SK-N-SH (cell line): ENCODE data around the gene ZNF684. TPM values are rescaled to one million over a fixed set of nuclear protein-coding genes. Genes with fewer than 3 reads are reported as not detected.

Experiments used
- CTCF ChIA-PET: fragments of 300-600, 350-600 bp; formaldehyde crosslinking; extraction: SDS; loops from one replicate; lab custom pipeline; 2021; lab: Yijun Ruan, JAX
- POLR2A ChIA-PET: fragments of 350-600 bp; sonication (Branson Sonifier 250); formaldehyde crosslinking; extraction: SDS; loops from one replicate; lab custom pipeline; 2020; ENCODE audit warnings: antibody characterized with exemption, inconsistent platforms; lab: Yijun Ruan, JAX
- DNase-seq: peaks from one replicate; pipeline ENCODE4 v3.0.0; 2012
- H2AFZ ChIP-seq: fragments of 200-600 bp; sonication (generic); 2 replicates; pipeline ENCODE4 v1.8.1; 2016; ENCODE audit warnings: antibody characterized with exemption, mild to moderate bottlenecking, low read depth
- H3F3A ChIP-seq: fragments of 200-600 bp; sonication (generic); replicated peaks from 2 replicates; pipeline ENCODE3; 2016; ENCODE audit warnings: antibody characterized with exemption, mild to moderate bottlenecking; ENCODE audit not compliant: insufficient read depth
- H3K27ac ChIP-seq, 2 experiments: fragments of 200-500 bp in 1 of 2; fragments of 200-600 bp in 1 of 2; sonication (Bioruptor generic) in 1 of 2; sonication (generic), shearing (Covaris generic) in 1 of 2; 2 replicates each; pipeline versions ENCODE4 v1.5.1 to v1.6.1; 2014 to 2016; ENCODE audit warnings: low read depth in 2 of 2, inconsistent platforms in 1 of 2, low read length in 1 of 2, mild to moderate bottlenecking in 1 of 2, mixed read lengths in 1 of 2
- H3K27me3 ChIP-seq: fragments of 200-600 bp; sonication (generic), shearing (Covaris generic); 2 replicates; pipeline ENCODE4 v1.6.1; 2016; ENCODE audit warnings: mixed run types; ENCODE audit not compliant: insufficient read depth
- H3K36me3 ChIP-seq, 2 experiments: fragments of 200-500 bp in 1 of 2; fragments of 200-600 bp in 1 of 2; sonication (Bioruptor generic) in 1 of 2; sonication (generic) in 1 of 2; replicated peaks in 1 of 2; 2 replicates each; pipeline versions ENCODE3 to v1.5.1; 2014 to 2016; ENCODE audit warnings: low read length in 1 of 2, mild to moderate bottlenecking in 1 of 2; ENCODE audit not compliant: insufficient read depth in 2 of 2, control insufficient read depth in 1 of 2
- H3K4me1 ChIP-seq, 2 experiments: fragments of 200-500 bp in 1 of 2; fragments of 200-600 bp in 1 of 2; sonication (Bioruptor generic) in 1 of 2; sonication (generic), shearing (Covaris generic) in 1 of 2; 2 replicates each; pipeline versions ENCODE4 v1.5.1 to v1.6.1; 2014 to 2016; ENCODE audit warnings: low read depth in 1 of 2, low read length in 1 of 2, mixed run types in 1 of 2; ENCODE audit not compliant: insufficient read depth in 2 of 2, control insufficient read depth in 1 of 2
- H3K4me2 ChIP-seq: fragments of 200-600 bp; sonication (generic), shearing (Covaris generic); 2 replicates; pipeline ENCODE4 v1.6.1; 2017; ENCODE audit warnings: mixed run types
- H3K4me3 ChIP-seq, 2 experiments: fragments of 200-500 bp in 1 of 2; fragments of 200-600 bp in 1 of 2; sonication (Bioruptor generic) in 1 of 2; sonication (generic), shearing (Covaris generic) in 1 of 2; 2 replicates each; pipeline versions ENCODE4 v1.5.1 to v1.8.1; 2014 to 2016; ENCODE audit warnings: low read depth in 2 of 2, inconsistent platforms in 1 of 2, low read length in 1 of 2, mild to moderate bottlenecking in 1 of 2, mixed read lengths in 1 of 2, moderate library complexity in 1 of 2
- H3K79me2 ChIP-seq: fragments of 200-600 bp; sonication (generic); 2 replicates; pipeline ENCODE4 v1.8.1; 2017; ENCODE audit warnings: mild to moderate bottlenecking; ENCODE audit not compliant: insufficient read depth
- H3K9ac ChIP-seq: fragments of 200-600 bp; sonication (generic); 2 replicates; pipeline ENCODE4 v1.6.1; 2017; ENCODE audit warnings: mixed run types
- H3K9me2 ChIP-seq: fragments of 200-600 bp; sonication (generic); 2 replicates; pipeline ENCODE4 v1.6.1; 2017; ENCODE audit warnings: mixed run types
- H3K9me3 ChIP-seq: fragments of 200-600 bp; sonication (generic); 2 replicates; pipeline ENCODE4 v1.6.1; 2017; ENCODE audit warnings: mixed run types, mild to moderate bottlenecking, moderate library complexity
- H4K20me1 ChIP-seq: fragments of 200-600 bp; sonication (generic); 2 replicates; pipeline ENCODE4 v1.6.1; 2017; ENCODE audit warnings: mild to moderate bottlenecking, mixed run types; ENCODE audit not compliant: insufficient read depth
- CHD2 ChIP-seq: fragments of 150-350 bp; IDR thresholded peaks from 2 replicates; pipeline ENCODE4 v1.6.1; 2018; ENCODE audit warnings: low read length; ENCODE audit not compliant: partially characterized antibody
- EP300 ChIP-seq, 2 experiments: IDR thresholded peaks; 2 replicates each; pipeline versions ENCODE4 v1.4.0 to v1.6.1; 2012; ENCODE audit warnings: borderline replicate concordance in 1 of 2, low read depth in 1 of 2, low read length in 1 of 2
- FOSL2 ChIP-seq: IDR thresholded peaks from 2 replicates; pipeline ENCODE4 v1.4.0; 2012; ENCODE audit warnings: low read depth, mild to moderate bottlenecking, moderate library complexity, borderline replicate concordance
- GATA2 ChIP-seq: sonication (generic); formaldehyde crosslinking; IDR thresholded peaks from 2 replicates; pipeline ENCODE4 v1.5.0; 2020; ENCODE audit warnings: mild to moderate bottlenecking, missing genetic modification reagents
- MEF2A ChIP-seq: IDR thresholded peaks from 2 replicates; pipeline ENCODE4 v1.4.0; 2012; ENCODE audit warnings: low read depth, borderline replicate concordance
- NRF1 ChIP-seq: IDR thresholded peaks from 2 replicates; pipeline ENCODE4 v1.6.1; 2012; ENCODE audit warnings: low read depth, mild to moderate bottlenecking, low read length
- POLR2AphosphoS5 ChIP-seq: IDR thresholded peaks from 2 replicates; pipeline ENCODE4 v1.6.1; 2012; ENCODE audit warnings: low read depth, low read length
- RXRA ChIP-seq: IDR thresholded peaks from 2 replicates; pipeline ENCODE4 v1.4.0; 2012; ENCODE audit warnings: low read depth, mild to moderate bottlenecking, borderline replicate concordance
- SIN3A ChIP-seq: IDR thresholded peaks from 2 replicates; pipeline ENCODE4 v1.6.1; 2012; ENCODE audit warnings: low read depth, mild to moderate bottlenecking, low read length, moderate library complexity, borderline replicate concordance
- TCF12 ChIP-seq: IDR thresholded peaks from 2 replicates; pipeline ENCODE4 v1.4.0; 2012
- WGBS: methylation state at CpG from one replicate; pipeline ENCODE4 v1.1.6; 2017; ENCODE audit warnings: low lambda C conversion rate; 5-methylcytosine and 5-hydroxymethylcytosine counted together
- polyA plus RNA-seq, 3 experiments: library from polyadenylated mRNA; depleted of rRNA; stranded (reverse); fragments of >200 nt; gene quantifications; 2 replicates each; pipeline ENCODE4 v1.2.3, GENCODE V29; 2012
- TF ChIP-seq, protein P1 (sequence below): IDR thresholded peaks from 2 replicates; pipeline ENCODE4 v1.4.0; 2012; ENCODE audit warnings: low read depth, borderline replicate concordance
- TF ChIP-seq, protein P2 (sequence below): fragments of 150-350 bp; IDR thresholded peaks from 2 replicates; pipeline ENCODE4 v1.6.1; 2017; ENCODE audit warnings: antibody characterized with exemption, low read length, low read depth, borderline replicate concordance
- TF ChIP-seq, protein P3 (sequence below): IDR thresholded peaks from 2 replicates; pipeline ENCODE4 v1.6.1; 2012; ENCODE audit warnings: mild to moderate bottlenecking, low read depth, low read length, moderate library complexity
- TF ChIP-seq, protein P4 (sequence below): fragments of 200-600 bp; sonication (generic); IDR thresholded peaks from 2 replicates; pipeline ENCODE4 v1.6.1; 2017; ENCODE audit warnings: antibody characterized with exemption, mild to moderate bottlenecking, moderate library complexity
- TF ChIP-seq, protein P5 (sequence below): IDR thresholded peaks from 2 replicates; pipeline ENCODE4; 2012

ZNF684 gene
- polyA plus RNA-seq, 1 of the 3 experiments (the other 2 are of a cell fraction): 1.8 TPM

DNA sequence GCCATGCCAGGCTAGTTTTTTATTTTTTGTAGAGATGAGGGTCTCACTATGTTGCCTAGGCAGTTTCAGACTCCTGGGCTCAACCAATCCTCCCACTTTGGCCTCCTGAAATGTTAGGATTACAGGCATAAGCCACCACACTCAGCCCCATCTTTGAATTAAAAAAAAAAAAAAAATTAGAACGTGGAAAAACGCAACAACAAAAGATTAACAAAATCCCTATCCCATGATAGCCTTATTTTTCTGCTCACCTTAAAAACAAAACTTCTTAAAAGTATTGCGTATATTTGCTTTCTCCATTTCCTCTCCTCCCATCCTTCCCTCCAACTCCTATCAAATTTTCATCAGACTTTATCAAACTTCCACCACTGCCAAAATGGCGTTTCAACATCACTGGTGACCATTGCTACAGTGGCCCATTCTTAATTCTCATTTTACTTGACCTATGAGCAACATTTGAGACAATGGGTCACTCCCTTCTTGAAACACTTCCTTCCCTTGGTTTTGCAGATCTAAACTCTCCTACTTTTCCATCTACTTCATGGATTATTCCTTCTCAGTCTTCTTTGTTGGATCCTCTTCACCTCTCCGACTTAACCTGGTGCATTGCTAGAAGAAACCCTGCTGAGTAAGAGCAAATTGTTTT, 579 bp upstream of the ZNF684 start (continued):
- TF ChIP-seq POLR2AphosphoS5 (no peak), NRF1 (no peak), EP300 (IDR thresholded peaks at IDR 0.05; ENCODE audit: borderline replicate concordance in 1 of 2, low read depth in 1 of 2, low read length in 1 of 2) (no peak)
- TF ChIP-seq, protein P1, sequence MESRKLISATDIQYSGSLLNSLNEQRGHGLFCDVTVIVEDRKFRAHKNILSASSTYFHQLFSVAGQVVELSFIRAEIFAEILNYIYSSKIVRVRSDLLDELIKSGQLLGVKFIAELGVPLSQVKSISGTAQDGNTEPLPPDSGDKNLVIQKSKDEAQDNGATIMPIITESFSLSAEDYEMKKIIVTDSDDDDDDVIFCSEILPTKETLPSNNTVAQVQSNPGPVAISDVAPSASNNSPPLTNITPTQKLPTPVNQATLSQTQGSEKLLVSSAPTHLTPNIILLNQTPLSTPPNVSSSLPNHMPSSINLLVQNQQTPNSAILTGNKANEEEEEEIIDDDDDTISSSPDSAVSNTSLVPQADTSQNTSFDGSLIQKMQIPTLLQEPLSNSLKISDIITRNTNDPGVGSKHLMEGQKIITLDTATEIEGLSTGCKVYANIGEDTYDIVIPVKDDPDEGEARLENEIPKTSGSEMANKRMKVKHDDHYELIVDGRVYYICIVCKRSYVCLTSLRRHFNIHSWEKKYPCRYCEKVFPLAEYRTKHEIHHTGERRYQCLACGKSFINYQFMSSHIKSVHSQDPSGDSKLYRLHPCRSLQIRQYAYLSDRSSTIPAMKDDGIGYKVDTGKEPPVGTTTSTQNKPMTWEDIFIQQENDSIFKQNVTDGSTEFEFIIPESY: no peak

DNA sequence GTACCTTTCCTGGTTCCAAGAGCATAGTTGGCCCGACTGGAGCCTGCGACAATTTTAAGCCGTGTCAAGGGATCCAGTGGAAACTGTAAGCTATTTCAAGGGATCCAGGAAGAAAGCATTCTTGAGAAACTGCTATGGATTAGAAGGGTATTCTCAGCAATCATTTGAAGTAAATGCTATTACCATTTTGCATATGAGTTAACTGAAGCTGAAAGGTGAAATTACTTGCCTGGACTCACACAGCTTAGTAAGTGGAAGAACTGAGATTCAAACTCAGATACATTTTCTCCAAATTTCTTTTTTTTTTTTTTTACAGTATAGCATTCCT, 589 bp downstream of the ZNF684 start:
- Histone ChIP-seq H3K9me3 (no peaks in the 10 kb centered on the region), H3K4me1 (peaks cover 0 to 3% of the 10 kb centered on the region in 2 experiments; a peak in 2 of 4 replicates), H2AFZ (peak overlapping the region; percentile 87), H3K27me3 (no peaks in the 10 kb centered on the region)
- WGBS: 4% methylated on average over 3 of the region's 3 CpGs
- POLR2A ChIA-PET: interaction anchor here (0.5 to 1.8 kb wide), 3 partner anchors 23 to 102 kb away, joined by 3 to 13 read pairs (median 7); partner anchors contain the start of genes EXO5 and ZFP69B
- TF ChIP-seq, protein P2, sequence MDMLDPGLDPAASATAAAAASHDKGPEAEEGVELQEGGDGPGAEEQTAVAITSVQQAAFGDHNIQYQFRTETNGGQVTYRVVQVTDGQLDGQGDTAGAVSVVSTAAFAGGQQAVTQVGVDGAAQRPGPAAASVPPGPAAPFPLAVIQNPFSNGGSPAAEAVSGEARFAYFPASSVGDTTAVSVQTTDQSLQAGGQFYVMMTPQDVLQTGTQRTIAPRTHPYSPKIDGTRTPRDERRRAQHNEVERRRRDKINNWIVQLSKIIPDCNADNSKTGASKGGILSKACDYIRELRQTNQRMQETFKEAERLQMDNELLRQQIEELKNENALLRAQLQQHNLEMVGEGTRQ: no peak
- TF ChIP-seq NRF1: no peak
- TF ChIP-seq SIN3A: no peak
- TF ChIP-seq, protein P3, sequence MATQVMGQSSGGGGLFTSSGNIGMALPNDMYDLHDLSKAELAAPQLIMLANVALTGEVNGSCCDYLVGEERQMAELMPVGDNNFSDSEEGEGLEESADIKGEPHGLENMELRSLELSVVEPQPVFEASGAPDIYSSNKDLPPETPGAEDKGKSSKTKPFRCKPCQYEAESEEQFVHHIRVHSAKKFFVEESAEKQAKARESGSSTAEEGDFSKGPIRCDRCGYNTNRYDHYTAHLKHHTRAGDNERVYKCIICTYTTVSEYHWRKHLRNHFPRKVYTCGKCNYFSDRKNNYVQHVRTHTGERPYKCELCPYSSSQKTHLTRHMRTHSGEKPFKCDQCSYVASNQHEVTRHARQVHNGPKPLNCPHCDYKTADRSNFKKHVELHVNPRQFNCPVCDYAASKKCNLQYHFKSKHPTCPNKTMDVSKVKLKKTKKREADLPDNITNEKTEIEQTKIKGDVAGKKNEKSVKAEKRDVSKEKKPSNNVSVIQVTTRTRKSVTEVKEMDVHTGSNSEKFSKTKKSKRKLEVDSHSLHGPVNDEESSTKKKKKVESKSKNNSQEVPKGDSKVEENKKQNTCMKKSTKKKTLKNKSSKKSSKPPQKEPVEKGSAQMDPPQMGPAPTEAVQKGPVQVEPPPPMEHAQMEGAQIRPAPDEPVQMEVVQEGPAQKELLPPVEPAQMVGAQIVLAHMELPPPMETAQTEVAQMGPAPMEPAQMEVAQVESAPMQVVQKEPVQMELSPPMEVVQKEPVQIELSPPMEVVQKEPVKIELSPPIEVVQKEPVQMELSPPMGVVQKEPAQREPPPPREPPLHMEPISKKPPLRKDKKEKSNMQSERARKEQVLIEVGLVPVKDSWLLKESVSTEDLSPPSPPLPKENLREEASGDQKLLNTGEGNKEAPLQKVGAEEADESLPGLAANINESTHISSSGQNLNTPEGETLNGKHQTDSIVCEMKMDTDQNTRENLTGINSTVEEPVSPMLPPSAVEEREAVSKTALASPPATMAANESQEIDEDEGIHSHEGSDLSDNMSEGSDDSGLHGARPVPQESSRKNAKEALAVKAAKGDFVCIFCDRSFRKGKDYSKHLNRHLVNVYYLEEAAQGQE: no peak
- TF ChIP-seq RXRA: no peak
- TF ChIP-seq MEF2A: no peak
- no peak for TF ChIP-seq POLR2AphosphoS5
- TF ChIP-seq, protein P1: no peak
- no peak for TF ChIP-seq FOSL2
- no peak for TF ChIP-seq TCF12
- TF ChIP-seq CHD2: no peak
- TF ChIP-seq, protein P4, sequence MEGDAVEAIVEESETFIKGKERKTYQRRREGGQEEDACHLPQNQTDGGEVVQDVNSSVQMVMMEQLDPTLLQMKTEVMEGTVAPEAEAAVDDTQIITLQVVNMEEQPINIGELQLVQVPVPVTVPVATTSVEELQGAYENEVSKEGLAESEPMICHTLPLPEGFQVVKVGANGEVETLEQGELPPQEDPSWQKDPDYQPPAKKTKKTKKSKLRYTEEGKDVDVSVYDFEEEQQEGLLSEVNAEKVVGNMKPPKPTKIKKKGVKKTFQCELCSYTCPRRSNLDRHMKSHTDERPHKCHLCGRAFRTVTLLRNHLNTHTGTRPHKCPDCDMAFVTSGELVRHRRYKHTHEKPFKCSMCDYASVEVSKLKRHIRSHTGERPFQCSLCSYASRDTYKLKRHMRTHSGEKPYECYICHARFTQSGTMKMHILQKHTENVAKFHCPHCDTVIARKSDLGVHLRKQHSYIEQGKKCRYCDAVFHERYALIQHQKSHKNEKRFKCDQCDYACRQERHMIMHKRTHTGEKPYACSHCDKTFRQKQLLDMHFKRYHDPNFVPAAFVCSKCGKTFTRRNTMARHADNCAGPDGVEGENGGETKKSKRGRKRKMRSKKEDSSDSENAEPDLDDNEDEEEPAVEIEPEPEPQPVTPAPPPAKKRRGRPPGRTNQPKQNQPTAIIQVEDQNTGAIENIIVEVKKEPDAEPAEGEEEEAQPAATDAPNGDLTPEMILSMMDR: no peak
- TF ChIP-seq, protein P5, sequence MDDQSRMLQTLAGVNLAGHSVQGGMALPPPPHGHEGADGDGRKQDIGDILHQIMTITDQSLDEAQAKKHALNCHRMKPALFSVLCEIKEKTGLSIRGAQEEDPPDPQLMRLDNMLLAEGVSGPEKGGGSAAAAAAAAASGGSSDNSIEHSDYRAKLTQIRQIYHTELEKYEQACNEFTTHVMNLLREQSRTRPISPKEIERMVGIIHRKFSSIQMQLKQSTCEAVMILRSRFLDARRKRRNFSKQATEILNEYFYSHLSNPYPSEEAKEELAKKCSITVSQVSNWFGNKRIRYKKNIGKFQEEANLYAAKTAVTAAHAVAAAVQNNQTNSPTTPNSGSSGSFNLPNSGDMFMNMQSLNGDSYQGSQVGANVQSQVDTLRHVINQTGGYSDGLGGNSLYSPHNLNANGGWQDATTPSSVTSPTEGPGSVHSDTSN: no peak
- TF ChIP-seq GATA2 (CRISPR knock-in tag): no peak
- TF ChIP-seq, all 33 proteins: peak for 0
- H3K9ac ChIP-seq: peak overlapping the region; percentile 67; the same call in 1 of the 2 replicates
- peak overlapping the region; percentile 74 for H3K4me2 ChIP-seq
- CTCF ChIA-PET: interaction anchor here (0.8 to 3.2 kb wide), 22 partner anchors 10 to 421 kb away, joined by 3 to 24 read pairs (median 6); partner anchors contain the start of genes CITED4, EXO5 and ZFP69
- H3K36me3 ChIP-seq: peaks cover 0 to 5% of the 10 kb centered on the region in 2 experiments
- H3K79me2 ChIP-seq: no peaks in the 10 kb centered on the region
- H3F3A ChIP-seq: peaks cover 4% of the 10 kb centered on the region
- H4K20me1 ChIP-seq: no peaks in the 10 kb centered on the region
- no peak for DNase-seq
- H3K4me3 ChIP-seq: peak overlapping the region; percentile 71 to 76
- peak overlapping the region; percentile 75 to 85; a peak in 3 of 4 replicates for H3K27ac ChIP-seq
- no peaks in the 10 kb centered on the region for H3K9me2 ChIP-seq
